ENCODE results near the gene UBL5. TPM values are rescaled to one million over a fixed set of nuclear protein-coding genes. Genes with fewer than 3 reads are reported as not detected.

UBL5 gene
- polyA plus RNA-seq, 1 donor from 2014 or later, result 1,364 TPM

GRCh38 chr19:9850235-9850959 is 22.7 kb downstream of the UBL5 start:
- Histone ChIP-seq H3F3A (ENCODE audit: insufficient read depth, low read length, poor library complexity, severe bottlenecking) (no peaks in the 10 kb centered on the region), H3K9me2 (ENCODE audit: insufficient read depth, low read length) (no peaks in the 10 kb centered on the region), H3K4me3 (ENCODE audit: low read length) (no peak overlapping the region), H3K9ac (ENCODE audit: low read length) (no peak overlapping the region), H3K36me3 (ENCODE audit: insufficient read depth, low read length) (peaks cover 7% of the 10 kb centered on the region), H3K27me3 (ENCODE audit: insufficient read depth, low read depth, low read length) (no peaks in the 10 kb centered on the region), H3K27ac (ENCODE audit: low read length) (no peak overlapping the region), H4K20me1 (ENCODE audit: insufficient read depth) (no peaks in the 10 kb centered on the region), H3K4me2 (ENCODE audit: low read length) (no peak overlapping the region), H3K79me2 (replicated peaks; ENCODE audit: insufficient read depth, low read length) (no peaks in the 10 kb centered on the region), H2AFZ (ENCODE audit: low read depth, low read length) (no peak overlapping the region), H3K9me3 (ENCODE audit: low read length) (no peaks in the 10 kb centered on the region)
- TF ChIP-seq TAF1 (IDR thresholded peaks at IDR 0.05; ENCODE audit: low read depth) (no peak), SMC3 (conservative IDR thresholded peaks at IDR 0.05; ENCODE audit: poor library complexity) (no peak), EZH2 (IDR thresholded peaks at IDR 0.05; ENCODE audit: borderline replicate concordance, insufficient read depth, low read length, poor library complexity, severe bottlenecking) (no peak), MXI1 (conservative IDR thresholded peaks at IDR 0.05; ENCODE audit: poor library complexity, severe bottlenecking) (no peak), EP300 (conservative IDR thresholded peaks at IDR 0.05; ENCODE audit: poor library complexity, severe bottlenecking) (no peak), RAD21 (conservative IDR thresholded peaks at IDR 0.05) (no peak), POLR2AphosphoS5 (IDR thresholded peaks at IDR 0.05) (no peak)
- TF ChIP-seq, protein P1, sequence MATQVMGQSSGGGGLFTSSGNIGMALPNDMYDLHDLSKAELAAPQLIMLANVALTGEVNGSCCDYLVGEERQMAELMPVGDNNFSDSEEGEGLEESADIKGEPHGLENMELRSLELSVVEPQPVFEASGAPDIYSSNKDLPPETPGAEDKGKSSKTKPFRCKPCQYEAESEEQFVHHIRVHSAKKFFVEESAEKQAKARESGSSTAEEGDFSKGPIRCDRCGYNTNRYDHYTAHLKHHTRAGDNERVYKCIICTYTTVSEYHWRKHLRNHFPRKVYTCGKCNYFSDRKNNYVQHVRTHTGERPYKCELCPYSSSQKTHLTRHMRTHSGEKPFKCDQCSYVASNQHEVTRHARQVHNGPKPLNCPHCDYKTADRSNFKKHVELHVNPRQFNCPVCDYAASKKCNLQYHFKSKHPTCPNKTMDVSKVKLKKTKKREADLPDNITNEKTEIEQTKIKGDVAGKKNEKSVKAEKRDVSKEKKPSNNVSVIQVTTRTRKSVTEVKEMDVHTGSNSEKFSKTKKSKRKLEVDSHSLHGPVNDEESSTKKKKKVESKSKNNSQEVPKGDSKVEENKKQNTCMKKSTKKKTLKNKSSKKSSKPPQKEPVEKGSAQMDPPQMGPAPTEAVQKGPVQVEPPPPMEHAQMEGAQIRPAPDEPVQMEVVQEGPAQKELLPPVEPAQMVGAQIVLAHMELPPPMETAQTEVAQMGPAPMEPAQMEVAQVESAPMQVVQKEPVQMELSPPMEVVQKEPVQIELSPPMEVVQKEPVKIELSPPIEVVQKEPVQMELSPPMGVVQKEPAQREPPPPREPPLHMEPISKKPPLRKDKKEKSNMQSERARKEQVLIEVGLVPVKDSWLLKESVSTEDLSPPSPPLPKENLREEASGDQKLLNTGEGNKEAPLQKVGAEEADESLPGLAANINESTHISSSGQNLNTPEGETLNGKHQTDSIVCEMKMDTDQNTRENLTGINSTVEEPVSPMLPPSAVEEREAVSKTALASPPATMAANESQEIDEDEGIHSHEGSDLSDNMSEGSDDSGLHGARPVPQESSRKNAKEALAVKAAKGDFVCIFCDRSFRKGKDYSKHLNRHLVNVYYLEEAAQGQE (IDR thresholded peaks at IDR 0.05; ENCODE audit: borderline replicate concordance), result no peak
- TF ChIP-seq, protein P2, sequence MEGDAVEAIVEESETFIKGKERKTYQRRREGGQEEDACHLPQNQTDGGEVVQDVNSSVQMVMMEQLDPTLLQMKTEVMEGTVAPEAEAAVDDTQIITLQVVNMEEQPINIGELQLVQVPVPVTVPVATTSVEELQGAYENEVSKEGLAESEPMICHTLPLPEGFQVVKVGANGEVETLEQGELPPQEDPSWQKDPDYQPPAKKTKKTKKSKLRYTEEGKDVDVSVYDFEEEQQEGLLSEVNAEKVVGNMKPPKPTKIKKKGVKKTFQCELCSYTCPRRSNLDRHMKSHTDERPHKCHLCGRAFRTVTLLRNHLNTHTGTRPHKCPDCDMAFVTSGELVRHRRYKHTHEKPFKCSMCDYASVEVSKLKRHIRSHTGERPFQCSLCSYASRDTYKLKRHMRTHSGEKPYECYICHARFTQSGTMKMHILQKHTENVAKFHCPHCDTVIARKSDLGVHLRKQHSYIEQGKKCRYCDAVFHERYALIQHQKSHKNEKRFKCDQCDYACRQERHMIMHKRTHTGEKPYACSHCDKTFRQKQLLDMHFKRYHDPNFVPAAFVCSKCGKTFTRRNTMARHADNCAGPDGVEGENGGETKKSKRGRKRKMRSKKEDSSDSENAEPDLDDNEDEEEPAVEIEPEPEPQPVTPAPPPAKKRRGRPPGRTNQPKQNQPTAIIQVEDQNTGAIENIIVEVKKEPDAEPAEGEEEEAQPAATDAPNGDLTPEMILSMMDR (IDR thresholded peaks at IDR 0.05; ENCODE audit: poor library complexity, severe bottlenecking), result no peak

- no peak for TF ChIP-seq EP300 (conservative IDR thresholded peaks at IDR 0.05; ENCODE audit: poor library complexity, severe bottlenecking)
- TF ChIP-seq TAF1 (IDR thresholded peaks at IDR 0.05; ENCODE audit: low read depth), result no peak
- TF ChIP-seq MXI1 (conservative IDR thresholded peaks at IDR 0.05; ENCODE audit: poor library complexity, severe bottlenecking), result no peak
- no peak for TF ChIP-seq POLR2AphosphoS5 (IDR thresholded peaks at IDR 0.05)
- no peak for TF ChIP-seq EZH2 (IDR thresholded peaks at IDR 0.05; ENCODE audit: borderline replicate concordance, insufficient read depth, low read length, poor library complexity, severe bottlenecking)
- no peak for TF ChIP-seq SMC3 (conservative IDR thresholded peaks at IDR 0.05; ENCODE audit: poor library complexity)
- TF ChIP-seq, protein P2 (IDR thresholded peaks at IDR 0.05; ENCODE audit: poor library complexity, severe bottlenecking), result no peak
- TF ChIP-seq RAD21 (conservative IDR thresholded peaks at IDR 0.05), result no peak
- Histone ChIP-seq H3K27me3 (ENCODE audit: insufficient read depth, low read depth, low read length) (no peaks in the 10 kb centered on the region), H3K9me3 (ENCODE audit: low read length) (no peaks in the 10 kb centered on the region), H3F3A (ENCODE audit: insufficient read depth, low read length, poor library complexity, severe bottlenecking) (no peaks in the 10 kb centered on the region), H3K9me2 (ENCODE audit: insufficient read depth, low read length) (no peaks in the 10 kb centered on the region), H3K36me3 (ENCODE audit: insufficient read depth, low read length) (peaks cover 7% of the 10 kb centered on the region), H3K9ac (ENCODE audit: low read length) (no peak overlapping the region), H4K20me1 (ENCODE audit: insufficient read depth) (no peaks in the 10 kb centered on the region), H3K4me3 (ENCODE audit: low read length) (no peak overlapping the region), H3K79me2 (replicated peaks; ENCODE audit: insufficient read depth, low read length) (no peaks in the 10 kb centered on the region), H3K27ac (ENCODE audit: low read length) (no peak overlapping the region), H3K4me2 (ENCODE audit: low read length) (no peak overlapping the region), H2AFZ (ENCODE audit: low read depth, low read length) (no peak overlapping the region)
Measured at GRCh38 chr19:9854282-9854846, 26.6 kb downstream of the UBL5 start.
